Putamen (tissue), 1 donor: ENCODE data around the gene AP1M2.
"Not testable (repeated sequence)": the region's sequence is repeated elsewhere in the genome, so short reads cannot be mapped to it uniquely, and the experiment has no call there.

Source experiments
- DNase-seq: peaks from one replicate; pipeline ENCODE4 v3.0.0-alpha.2; 2016; ENCODE audit warnings: low spot score

AP1M2 gene

DNA sequence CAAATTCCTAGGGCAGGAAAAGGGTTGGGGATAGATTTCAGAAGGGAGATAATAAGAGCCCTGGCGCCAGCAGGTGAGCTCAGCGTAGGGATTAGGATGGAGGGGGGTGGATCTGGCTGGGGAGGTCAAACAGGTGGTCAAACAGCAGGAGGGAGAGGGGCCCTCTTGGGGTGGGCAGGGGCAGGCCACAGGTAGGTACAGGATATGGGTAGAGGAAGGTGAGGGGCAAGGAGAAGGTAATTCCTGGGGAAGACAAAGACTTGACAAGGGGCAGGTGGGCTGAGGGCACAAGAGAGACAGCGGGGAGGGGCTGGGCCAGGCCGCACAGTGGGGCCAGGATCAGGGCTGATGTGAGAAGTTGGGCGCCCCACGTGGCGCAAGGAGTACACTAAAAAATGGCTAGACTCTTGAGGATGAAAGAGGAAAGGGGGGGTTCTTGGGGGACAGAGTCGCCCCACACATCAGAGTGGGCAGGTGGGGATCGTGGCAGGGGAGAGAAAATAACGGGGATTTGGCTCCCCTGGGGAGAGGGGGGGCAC lies 22.0 kb downstream of the AP1M2 start:
- no peak for DNase-seq

GRCh38 chr19:10562609-10563008 lies 24.5 kb downstream of the AP1M2 start:
- no peak for DNase-seq

DNA sequence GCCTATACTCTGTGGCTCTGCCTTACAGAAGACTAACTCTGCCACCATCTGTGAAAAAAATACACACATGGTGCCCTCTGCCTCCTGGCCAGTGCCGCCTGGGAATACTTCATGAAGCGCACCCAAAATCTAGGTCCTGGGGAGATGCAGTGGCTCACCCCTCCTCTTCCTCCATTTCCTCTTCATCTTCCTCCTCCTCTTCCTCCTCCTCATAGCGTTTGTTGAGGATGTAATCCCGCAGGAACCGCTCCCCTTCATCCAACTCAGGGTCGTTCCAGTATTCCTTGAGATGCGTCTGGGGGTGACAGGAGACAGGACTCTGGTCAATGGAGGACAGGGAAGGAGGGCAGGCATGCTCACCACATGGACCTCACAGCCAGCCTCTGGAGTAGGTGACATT lies 27.0 kb downstream of the AP1M2 start:
- no peak for DNase-seq

- no peak for DNase-seq
Observed at GRCh38 chr19:10557603-10558197, 29.4 kb downstream of the AP1M2 start.

GRCh38 chr19:10555610-10555973 lies 31.5 kb downstream of the AP1M2 start:
- DNase-seq = no peak

DNA sequence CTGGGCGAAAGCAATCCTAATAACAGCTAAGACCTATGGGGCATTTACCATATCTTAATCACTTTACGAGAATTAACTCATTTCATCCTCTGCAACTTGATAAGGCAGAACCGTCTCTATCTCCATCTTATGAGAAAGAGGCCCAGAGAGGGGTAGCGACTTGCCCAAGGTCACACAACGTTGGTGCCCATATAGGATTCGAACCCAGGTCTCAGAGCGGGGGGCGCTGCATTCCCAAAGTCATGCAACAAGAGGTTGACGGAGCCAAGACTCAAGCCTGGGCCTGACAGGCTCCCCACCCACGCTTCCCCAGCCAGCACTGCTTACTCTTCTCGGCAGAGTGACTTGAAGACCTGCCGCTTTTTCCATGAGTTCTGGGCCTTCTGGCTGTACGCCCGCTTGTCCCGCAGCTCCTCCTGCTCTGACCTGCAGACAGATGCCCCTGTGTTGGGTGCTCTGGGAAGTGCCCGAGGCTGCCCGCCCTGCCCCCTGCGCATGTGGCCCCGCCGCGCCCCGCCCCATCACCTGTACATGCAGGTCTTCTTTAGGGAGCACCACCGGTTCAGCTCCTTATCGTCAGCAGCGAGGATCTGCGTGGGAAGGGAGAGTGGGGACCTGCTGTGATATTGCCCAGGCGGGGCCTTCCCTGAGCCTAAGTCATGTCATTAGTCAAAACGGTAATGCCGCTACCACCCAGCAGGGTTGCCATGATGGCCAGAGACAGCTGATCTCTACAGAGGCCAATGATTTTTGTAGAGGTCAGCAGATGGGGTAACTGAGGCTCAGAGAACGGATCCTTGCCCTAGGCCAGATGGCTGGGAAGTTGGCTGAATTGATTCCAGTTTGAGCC lies 32.1 kb downstream of the AP1M2 start:
- no peak for DNase-seq

GRCh38 chr19:10553943-10554381 lies 33.1 kb downstream of the AP1M2 start:
- no peak for DNase-seq

DNA sequence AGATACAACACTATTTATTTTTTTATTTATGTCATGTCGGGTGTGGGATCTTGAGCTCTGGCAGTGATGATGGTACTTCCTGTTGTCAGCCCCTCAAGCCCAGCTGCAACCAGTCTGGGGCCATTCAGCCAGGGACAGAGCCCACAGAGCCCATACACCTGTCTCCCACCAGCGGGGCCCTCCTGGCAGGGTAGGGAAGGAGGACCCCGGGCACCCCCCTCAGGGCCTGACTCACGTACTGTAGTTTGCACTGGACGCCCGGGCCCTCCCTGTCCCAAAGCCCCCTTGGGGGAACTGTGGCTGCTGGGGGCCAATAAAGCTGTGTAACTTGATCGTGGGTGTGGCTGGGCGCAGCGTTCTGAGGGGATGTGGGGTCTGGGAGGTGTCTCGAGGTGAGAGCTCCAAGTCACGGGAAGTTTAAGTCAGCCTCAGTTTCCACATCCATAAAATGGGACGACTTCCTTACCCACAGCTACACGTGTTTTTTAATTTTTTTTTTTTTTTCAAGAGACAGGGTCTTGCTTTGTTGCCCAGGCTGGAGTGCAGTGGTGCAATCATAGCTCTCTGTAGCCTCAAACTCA lies 33.9 kb downstream of the AP1M2 start:
- no peak for DNase-seq

DNA sequence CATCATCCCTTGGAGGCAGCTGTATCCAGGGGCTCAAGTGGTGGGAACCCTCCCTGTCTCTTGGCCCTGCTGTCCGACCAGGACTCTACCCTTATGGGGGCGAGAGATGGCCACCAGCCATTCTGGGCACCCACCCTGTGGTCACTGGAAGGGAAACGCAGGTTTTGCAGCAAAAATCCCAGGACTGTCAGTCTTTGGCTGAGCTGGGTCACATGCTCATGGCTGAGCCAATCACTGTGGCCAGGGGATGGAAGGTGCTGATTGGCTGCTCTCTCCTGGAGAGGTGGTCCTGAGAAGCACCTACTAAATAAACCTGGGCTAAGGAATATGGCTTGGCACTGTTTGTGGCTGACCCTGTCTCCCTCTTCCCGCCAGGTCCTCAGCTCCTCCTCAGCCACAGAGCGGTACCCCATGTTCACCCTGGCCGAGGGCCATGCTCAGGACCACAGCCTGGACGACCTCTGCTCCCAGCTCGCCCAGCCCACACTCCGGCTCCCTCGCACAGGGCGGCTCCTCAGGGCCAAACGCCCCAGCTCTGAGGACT lies 34.5 kb downstream of the AP1M2 start:
- DNase-seq = no peak

- no peak for DNase-seq
Observed at GRCh38 chr19:10551698-10552301, 35.3 kb downstream of the AP1M2 start.

- not testable (repeated sequence) for DNase-seq
Observed at GRCh38 chr19:10551006-10551405, 36.1 kb downstream of the AP1M2 start.

DNA sequence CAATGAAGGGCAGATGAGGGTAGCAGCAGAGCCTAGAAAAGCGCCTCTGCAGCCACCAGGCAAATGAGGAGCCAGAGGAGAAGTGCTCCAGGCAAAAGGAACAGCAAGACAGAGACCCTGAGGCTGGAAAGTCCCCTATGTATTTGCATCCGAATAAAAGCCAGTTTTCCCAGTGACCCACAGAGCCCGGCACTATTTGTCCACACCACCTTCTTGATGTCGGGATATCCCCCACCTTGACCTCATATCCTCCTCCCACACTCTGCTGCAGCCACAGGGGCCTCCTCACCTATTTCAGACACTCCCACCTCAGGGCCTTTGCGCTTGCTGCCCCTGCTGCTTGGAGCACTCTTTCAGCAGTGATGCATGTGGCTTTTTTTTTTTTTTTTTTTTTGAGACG lies 36.8 kb downstream of the AP1M2 start:
- no peak for DNase-seq

- no peak for DNase-seq
Observed at GRCh38 chr19:10549733-10550132, 37.4 kb downstream of the AP1M2 start.

GRCh38 chr19:10548746-10549276 lies 38.3 kb downstream of the AP1M2 start:
- DNase-seq = no peak

DNA sequence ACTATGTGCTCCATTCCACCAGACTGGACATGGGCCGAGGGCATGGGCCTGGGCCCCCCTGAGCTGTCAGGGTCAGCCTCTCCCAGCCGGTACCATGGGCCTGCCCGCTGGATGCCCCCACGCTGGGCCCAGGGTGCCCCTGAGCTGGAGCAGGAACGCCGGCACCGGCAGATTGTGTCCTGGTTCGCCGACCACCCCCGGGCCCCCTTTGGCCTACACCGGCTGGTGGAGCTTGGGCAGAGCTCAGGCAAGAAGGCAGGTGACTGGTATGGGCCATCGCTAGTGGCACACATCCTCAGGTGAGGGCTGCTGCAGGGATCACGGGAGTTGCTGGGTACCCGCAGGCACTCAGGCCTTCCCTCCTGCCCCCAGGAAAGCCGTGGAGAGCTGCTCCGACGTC lies 40.3 kb downstream of the AP1M2 start:
- DNase-seq = no peak

GRCh38 chr19:10544753-10545251 lies 42.3 kb downstream of the AP1M2 start:
- no peak for DNase-seq

DNA sequence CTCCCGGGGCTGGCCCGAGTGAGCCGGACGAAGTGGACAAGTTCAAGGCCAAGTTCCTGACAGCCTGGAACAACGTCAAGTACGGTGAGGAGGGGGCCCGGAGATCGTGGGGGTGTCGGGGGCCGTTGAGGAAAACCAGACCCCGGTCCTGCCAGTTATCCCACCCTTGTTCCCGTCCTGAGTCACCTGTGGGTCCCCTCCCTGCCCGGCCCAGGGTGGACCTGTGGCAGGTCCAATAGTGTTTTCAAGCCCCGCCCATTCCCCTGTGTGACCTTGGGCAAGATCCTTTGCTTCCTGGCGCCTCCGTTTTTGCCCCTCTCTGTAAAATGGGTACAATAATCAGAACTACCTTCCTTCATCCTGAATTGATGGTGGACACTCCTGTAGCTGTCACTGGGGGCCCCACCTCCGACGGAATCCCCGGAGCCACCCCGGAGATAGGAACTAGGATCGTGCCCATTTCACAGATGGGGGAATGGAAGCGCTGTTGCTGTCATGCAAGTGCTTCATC lies 42.8 kb downstream of the AP1M2 start:
- DNase-seq = no peak

GRCh38 chr19:10543420-10544241 lies 43.5 kb downstream of the AP1M2 start, which contains the start of gene ATG4D:
Gene ATG4D, plus strand, starts transcription at chr19:10543904. Its CDS starts 187 bp downstream, at chr19:10544091.
- DNase-seq = peak; percentile 73

- DNase-seq = no peak
Observed at GRCh38 chr19:10543059-10543419, 44.1 kb downstream of the AP1M2 start.

GRCh38 chr19:10539016-10539415 lies 48.1 kb downstream of the AP1M2 start:
- DNase-seq = not testable (repeated sequence)
